ENCODE results near the gene GPR55.

DNA sequence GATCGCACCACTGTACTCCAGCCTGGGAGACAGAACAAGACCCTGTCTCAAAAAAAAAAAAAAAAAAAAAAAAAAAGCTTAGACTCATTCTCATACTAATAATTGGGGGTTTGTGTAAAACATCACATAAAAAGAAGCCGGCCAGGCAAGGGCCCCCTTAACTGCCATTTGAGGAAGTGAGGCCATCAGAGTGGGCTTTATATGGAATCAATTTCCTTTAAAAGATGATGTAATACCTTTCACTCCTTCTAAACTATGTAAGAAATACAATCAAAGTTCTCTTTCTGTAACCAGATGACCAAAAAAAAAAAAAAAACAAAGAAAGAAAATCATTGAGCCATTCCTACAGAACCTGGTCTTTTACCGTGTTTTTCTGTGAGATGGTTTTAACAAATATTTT lies 13.1 kb upstream of the GPR55 start:
- TF ChIP-seq EZH2phosphoT487 (IDR thresholded peaks at IDR 0.05) = no peak
- TF ChIP-seq EZH2 (IDR thresholded peaks at IDR 0.05) = no peak
- TF ChIP-seq, protein P1, sequence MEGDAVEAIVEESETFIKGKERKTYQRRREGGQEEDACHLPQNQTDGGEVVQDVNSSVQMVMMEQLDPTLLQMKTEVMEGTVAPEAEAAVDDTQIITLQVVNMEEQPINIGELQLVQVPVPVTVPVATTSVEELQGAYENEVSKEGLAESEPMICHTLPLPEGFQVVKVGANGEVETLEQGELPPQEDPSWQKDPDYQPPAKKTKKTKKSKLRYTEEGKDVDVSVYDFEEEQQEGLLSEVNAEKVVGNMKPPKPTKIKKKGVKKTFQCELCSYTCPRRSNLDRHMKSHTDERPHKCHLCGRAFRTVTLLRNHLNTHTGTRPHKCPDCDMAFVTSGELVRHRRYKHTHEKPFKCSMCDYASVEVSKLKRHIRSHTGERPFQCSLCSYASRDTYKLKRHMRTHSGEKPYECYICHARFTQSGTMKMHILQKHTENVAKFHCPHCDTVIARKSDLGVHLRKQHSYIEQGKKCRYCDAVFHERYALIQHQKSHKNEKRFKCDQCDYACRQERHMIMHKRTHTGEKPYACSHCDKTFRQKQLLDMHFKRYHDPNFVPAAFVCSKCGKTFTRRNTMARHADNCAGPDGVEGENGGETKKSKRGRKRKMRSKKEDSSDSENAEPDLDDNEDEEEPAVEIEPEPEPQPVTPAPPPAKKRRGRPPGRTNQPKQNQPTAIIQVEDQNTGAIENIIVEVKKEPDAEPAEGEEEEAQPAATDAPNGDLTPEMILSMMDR (IDR thresholded peaks at IDR 0.05) = no peak

Data from neural progenitor cell (in vitro differentiated cells).